HG03457 (cell line): Measurements from ENCODE around the gene UBE2Q1.

Experiments used
- ATAC-seq: cut with Tn5 transposase; IDR thresholded peaks from one replicate; pipeline ENCODE4 v1.9.1; 2021; ENCODE audit warnings: moderate number of reproducible peaks; ENCODE audit not compliant: unreplicated experiment

UBE2Q1 gene

GRCh38 chr1:154512760-154513159, 45.7 kb downstream of the UBE2Q1 start:
- ATAC-seq, result no peak

GRCh38 chr1:154503898-154504297, 54.6 kb downstream of the UBE2Q1 start:
- ATAC-seq, result no peak

- no peak for ATAC-seq
Measured at GRCh38 chr1:154502744-154503115, 55.7 kb downstream of the UBE2Q1 start.

DNA sequence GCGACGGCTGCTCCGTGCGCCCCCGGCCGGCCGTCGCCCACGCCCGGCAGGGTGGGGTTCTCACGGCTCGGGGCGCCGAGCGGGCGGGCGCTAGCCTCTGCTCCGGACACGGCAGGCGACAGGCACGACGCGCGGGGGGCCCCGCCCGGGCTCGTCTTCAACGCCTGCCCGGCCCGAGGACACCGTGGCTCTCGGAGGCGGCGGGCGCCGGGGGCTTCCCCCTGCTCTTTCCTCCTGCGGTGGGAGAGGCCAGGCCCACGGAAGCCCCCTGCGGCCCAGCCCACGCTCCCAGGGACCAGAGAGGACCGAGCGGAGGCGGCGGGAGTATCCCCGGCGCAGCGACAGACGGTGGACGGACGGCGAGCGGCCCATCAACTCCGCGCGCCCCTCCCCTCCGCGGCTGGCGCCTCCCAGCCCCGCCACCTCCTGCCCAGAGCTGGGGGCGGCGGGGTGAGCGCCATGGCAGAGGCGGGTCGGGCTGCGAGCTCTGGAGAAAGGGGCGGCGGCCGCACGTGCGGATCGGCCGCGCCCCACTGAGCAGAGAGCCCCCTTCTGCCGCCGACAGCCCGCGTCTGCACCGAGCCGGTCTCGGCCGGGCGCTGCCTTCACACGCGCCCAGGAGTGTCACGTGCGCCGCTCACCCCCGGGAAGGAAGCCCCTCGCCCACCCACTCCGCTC, 56.3 kb downstream of the UBE2Q1 start, which contains the start of the genes SHE and TDRD10:
Gene SHE (minus strand): TSS at position 347 of the 678 bp plus-strand sequence. CDS start 386 bp downstream, outside the sequence.
Gene TDRD10 (plus strand): TSS at position 154 of the 678 bp plus-strand sequence. CDS start 4,685 bp downstream, outside the sequence.
- ATAC-seq, result no peak

DNA sequence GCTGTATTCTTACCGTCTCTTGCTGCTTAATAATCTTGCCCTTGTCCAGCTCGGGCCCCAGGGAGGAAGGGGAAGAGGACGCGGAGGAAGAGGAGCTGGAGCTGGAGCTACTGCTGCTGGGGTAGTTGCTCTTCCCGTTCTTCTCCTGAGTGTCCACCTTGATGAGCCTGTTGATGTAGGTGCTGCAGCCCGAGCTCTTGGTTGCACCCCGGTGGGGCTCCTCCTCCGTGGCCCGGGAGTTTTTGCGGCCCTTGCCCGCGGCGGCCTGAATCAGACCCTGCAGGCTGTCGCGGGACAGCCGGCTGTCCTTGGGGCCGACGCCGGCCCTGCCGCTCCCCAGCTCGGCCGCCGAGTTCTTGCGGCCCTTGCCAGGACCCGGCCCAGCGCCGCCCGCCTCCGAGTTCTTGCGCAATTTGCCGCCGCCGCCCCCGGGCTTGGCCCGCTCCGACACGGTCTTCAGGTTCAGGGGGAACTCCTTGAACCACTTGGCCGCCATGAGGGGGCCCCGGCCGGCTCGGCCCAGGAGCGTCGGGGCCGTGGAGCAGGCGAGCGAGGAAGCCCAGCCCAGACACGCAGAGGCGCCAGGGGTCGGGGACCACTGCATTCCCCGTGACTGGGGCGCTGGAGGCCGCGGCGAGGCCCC, 56.9 kb downstream of the UBE2Q1 start:
- ATAC-seq, result no peak

DNA sequence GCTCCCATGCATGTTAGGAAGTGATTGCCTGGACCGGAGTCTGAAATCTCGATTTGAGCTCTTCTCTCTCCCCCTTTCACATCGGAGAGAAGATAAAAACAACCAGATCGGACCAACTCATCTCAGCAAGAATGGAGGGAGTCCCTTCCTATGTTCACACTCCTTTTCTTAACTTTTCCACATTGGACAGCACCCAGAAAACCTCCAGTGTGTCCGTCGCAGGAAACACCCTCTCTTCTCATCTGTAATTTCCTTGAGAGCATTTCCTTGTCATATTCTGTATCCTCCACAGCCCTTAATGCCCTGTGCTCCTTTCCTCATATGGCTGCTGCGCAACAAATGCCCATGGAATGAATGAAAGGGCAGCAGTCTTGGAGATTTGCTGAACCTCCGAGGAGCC, 57.9 kb downstream of the UBE2Q1 start:
- ATAC-seq, result no peak

- ATAC-seq, result no peak
Measured at GRCh38 chr1:154499446-154499845, 59.0 kb downstream of the UBE2Q1 start.
